Vagina (tissue), 2 donors: Measurements from ENCODE around the gene SCRT2. TPM values are rescaled to one million over a fixed set of nuclear protein-coding genes. Genes with fewer than 3 reads are reported as not detected.

Experiments used
- DNase-seq, 2 donors: peaks; one replicate each; pipeline ENCODE4 v3.0.0-alpha.2; 2017; ENCODE audit errors: extremely low spot score in 2 of 2
- H3K27ac ChIP-seq: fragments of 200-600 bp; sonication (generic); one replicate; pipeline ENCODE4 v1.5.1; 2019
- H3K27me3 ChIP-seq: fragments of 200-600 bp; sonication (generic); one replicate; pipeline ENCODE4 v1.5.1; 2019
- H3K36me3 ChIP-seq, 2 donors: fragments of 200-600 bp; sonication (generic); one replicate each; pipeline ENCODE4 v1.5.1; 2017 to 2019
- H3K4me1 ChIP-seq: fragments of 200-600 bp; sonication (generic); one replicate; pipeline ENCODE4 v1.5.1; 2019
- H3K4me3 ChIP-seq, 2 donors: fragments of 200-600 bp; sonication (generic); 1 replicate in 1 of 2; 2 replicates in 1 of 2; pipeline ENCODE4 v1.5.1; 2016 to 2019
- H3K9me3 ChIP-seq: fragments of 200-600 bp; sonication (generic); one replicate; pipeline ENCODE4 v1.5.1; 2019
- POLR2A ChIP-seq, 2 donors: fragments of 450-650 bp; IDR thresholded peaks; one replicate each; pipeline ENCODE4 v1.6.1; 2017; ENCODE audit warnings: antibody characterized with exemption in 2 of 2, mild to moderate bottlenecking in 2 of 2, moderate library complexity in 2 of 2
- POLR2AphosphoS5 ChIP-seq, 2 donors: sonication (generic); formaldehyde crosslinking; IDR thresholded peaks; one replicate each; pipeline ENCODE4 v1.9.0; 2017; ENCODE audit warnings: antibody characterized with exemption in 2 of 2, mild to moderate bottlenecking in 2 of 2, low read depth in 1 of 2; ENCODE audit not compliant: insufficient read depth in 1 of 2
- intact Hi-C: fragments of 100-400 bp; cut with DNase I; formaldehyde crosslinking; loops from one replicate; pipeline ENCODE4 v1.15.1; 2023
- total RNA-seq: library from RNA; depleted of rRNA; stranded (reverse); fragments of >200 nt; gene quantifications from one replicate; pipeline ENCODE4 v1.2.3, GENCODE V29; 2016
- TF ChIP-seq, protein P1 (sequence below), 3 experiments: fragments of 450-650 bp in 2 of 3; fragments of 200-600 bp in 1 of 3; sonication (generic) in 1 of 3; IDR thresholded peaks; one replicate each; pipeline ENCODE4 v1.5.1; 2017 to 2019; ENCODE audit warnings: antibody characterized with exemption in 3 of 3, mild to moderate bottlenecking in 2 of 3, moderate library complexity in 2 of 3

The SCRT2 gene
- total RNA-seq, 1 donor from 2014 or later, result not detected

DNA sequence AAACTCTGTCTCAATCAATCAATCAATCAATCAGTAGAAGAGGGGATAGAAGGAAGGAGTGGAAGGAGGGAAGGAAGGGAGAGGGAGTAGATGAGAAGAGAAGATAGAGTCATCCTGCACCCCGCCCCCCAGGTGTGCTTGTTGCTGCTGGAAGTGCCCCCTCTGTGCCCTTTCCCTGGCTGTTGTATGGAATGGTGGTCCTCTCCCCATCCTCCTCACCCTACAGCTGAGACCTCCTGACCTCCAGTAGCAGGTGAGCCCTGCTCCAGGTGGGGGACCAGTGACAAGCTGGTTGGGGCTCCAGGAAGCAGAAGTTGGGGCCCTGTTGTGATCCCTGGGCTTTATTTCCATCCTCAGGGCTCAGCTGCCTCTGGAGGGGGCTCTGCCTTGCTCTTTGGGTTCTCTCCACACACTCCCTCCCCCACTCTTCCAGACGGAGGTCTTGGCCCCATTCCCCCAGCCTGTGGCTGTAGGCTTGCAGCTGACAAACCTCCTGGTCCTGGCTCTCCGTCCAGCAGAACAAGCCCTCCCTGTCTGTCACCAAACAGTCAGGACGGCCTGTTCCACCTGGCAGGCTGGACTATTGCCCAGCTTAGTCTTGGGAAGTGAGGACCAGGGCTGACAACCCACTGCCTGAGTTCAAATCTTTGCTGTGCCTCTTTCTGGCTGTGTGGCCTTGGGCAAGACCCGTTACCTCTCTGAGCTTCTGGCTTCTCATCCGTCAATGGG is 26.0 kb upstream of the SCRT2 start:
- Histone ChIP-seq H3K4me3 (no peak overlapping the region), H3K36me3 (no peaks in the 10 kb centered on the region), H3K9me3 (no peaks in the 10 kb centered on the region), H3K27ac (no peak overlapping the region), H3K27me3 (no peaks in the 10 kb centered on the region), H3K4me1 (no peaks in the 10 kb centered on the region)
- DNase-seq, result no peak
- intact Hi-C loops, result no loop called here
- TF ChIP-seq, protein P1, sequence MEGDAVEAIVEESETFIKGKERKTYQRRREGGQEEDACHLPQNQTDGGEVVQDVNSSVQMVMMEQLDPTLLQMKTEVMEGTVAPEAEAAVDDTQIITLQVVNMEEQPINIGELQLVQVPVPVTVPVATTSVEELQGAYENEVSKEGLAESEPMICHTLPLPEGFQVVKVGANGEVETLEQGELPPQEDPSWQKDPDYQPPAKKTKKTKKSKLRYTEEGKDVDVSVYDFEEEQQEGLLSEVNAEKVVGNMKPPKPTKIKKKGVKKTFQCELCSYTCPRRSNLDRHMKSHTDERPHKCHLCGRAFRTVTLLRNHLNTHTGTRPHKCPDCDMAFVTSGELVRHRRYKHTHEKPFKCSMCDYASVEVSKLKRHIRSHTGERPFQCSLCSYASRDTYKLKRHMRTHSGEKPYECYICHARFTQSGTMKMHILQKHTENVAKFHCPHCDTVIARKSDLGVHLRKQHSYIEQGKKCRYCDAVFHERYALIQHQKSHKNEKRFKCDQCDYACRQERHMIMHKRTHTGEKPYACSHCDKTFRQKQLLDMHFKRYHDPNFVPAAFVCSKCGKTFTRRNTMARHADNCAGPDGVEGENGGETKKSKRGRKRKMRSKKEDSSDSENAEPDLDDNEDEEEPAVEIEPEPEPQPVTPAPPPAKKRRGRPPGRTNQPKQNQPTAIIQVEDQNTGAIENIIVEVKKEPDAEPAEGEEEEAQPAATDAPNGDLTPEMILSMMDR (IDR thresholded peaks at IDR 0.05), result no peak
- TF ChIP-seq POLR2AphosphoS5 (IDR thresholded peaks at IDR 0.05; ENCODE audit: insufficient read depth in 1 of 2, low read depth in 1 of 2), result no peak
- no peak for TF ChIP-seq POLR2A (IDR thresholded peaks at IDR 0.05)

DNA sequence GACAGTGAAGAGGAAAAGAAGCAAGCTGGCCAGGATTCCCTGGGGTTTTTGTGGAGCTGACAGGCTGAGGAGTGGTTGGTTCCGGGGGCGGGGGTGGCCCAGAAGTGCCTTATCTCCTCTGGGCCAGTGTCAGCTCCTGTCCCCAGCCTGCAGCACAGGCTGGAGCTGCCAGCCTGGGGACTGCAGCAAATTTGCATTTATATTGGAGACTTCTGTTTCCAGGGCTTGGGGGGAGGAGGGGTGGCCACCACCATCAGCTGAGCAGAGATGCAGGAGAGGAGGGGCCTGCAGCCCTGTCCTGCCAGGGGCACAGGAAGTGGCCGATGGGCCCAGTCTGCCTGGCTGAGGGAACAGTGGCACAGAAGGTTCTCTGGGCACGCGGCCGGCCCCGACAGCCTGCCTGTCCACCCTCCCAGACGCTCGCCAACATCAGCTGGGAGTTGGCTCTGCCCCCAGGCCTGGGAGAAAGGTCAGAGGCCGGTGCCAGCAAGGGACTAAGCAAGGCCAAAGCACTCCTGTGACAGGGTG is 24.3 kb upstream of the SCRT2 start:
- no peak overlapping the region for H3K4me3 ChIP-seq
- no peaks in the 10 kb centered on the region for H3K9me3 ChIP-seq
- intact Hi-C loops, result no loop called here
- no peaks in the 10 kb centered on the region for H3K27me3 ChIP-seq
- DNase-seq, result no peak
- H3K36me3 ChIP-seq, result no peaks in the 10 kb centered on the region
- no peak overlapping the region for H3K27ac ChIP-seq
- TF ChIP-seq POLR2AphosphoS5 (IDR thresholded peaks at IDR 0.05; ENCODE audit: insufficient read depth in 1 of 2, low read depth in 1 of 2), result no peak
- TF ChIP-seq, protein P1 (IDR thresholded peaks at IDR 0.05), result no peak
- no peak for TF ChIP-seq POLR2A (IDR thresholded peaks at IDR 0.05)
- H3K4me1 ChIP-seq, result no peaks in the 10 kb centered on the region

DNA sequence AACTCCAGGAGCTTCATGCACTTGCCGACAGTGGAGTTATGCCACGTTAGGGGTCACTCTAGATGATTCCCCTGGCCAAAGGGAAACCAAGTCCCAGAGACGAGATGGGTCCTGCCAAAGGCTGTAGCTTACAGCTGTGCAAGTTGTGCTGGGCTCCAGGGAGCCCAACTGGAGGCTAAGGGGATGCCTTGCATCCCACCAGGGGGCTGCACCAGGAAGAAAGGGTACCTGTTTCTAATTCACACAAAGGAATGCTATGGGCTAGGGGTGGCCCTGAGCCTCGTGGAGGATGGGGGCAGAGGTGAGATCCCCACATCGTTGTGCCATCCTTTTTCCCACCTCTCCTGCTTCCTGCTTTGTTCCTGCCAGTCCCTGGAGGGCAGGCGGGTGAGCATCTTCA is 23.7 kb upstream of the SCRT2 start:
- no peak for DNase-seq
- Histone ChIP-seq H3K4me3 (no peak overlapping the region), H3K27me3 (no peaks in the 10 kb centered on the region), H3K9me3 (no peaks in the 10 kb centered on the region), H3K36me3 (no peaks in the 10 kb centered on the region), H3K4me1 (no peaks in the 10 kb centered on the region), H3K27ac (no peak overlapping the region)
- TF ChIP-seq, protein P1 (IDR thresholded peaks at IDR 0.05), result no peak
- TF ChIP-seq POLR2A (IDR thresholded peaks at IDR 0.05) (no peak), POLR2AphosphoS5 (IDR thresholded peaks at IDR 0.05; ENCODE audit: insufficient read depth in 1 of 2, low read depth in 1 of 2) (no peak)
- intact Hi-C loops, result no loop called here

DNA sequence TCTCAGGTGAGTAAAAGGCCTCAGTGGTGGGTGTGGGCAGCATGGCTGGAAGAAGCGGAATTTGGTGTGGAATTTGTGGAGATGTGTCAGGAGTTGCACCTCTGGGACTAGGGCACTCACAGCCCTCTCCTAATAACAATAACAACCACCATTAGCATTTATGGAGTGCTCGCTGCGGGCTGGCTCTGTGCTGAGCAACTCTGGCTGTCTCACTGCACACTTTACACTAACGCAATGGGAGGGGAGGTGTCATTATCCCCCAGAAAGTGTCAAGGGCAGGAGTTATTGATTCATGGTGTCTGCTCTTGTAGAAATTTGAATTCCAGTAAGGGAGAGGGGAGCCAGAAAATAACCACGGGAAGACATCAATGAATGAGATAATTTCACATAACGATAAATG is 22.7 kb upstream of the SCRT2 start:
- no peak overlapping the region for H3K27ac ChIP-seq
- H3K4me3 ChIP-seq, result no peak overlapping the region
- TF ChIP-seq, protein P1 (IDR thresholded peaks at IDR 0.05), result no peak
- no peak for TF ChIP-seq POLR2A (IDR thresholded peaks at IDR 0.05)
- no peak for TF ChIP-seq POLR2AphosphoS5 (IDR thresholded peaks at IDR 0.05; ENCODE audit: insufficient read depth in 1 of 2, low read depth in 1 of 2)
- H3K27me3 ChIP-seq, result no peaks in the 10 kb centered on the region
- H3K4me1 ChIP-seq, result no peaks in the 10 kb centered on the region
- no peaks in the 10 kb centered on the region for H3K9me3 ChIP-seq
- no peak for DNase-seq
- intact Hi-C loops, result no loop called here
- no peaks in the 10 kb centered on the region for H3K36me3 ChIP-seq

DNA sequence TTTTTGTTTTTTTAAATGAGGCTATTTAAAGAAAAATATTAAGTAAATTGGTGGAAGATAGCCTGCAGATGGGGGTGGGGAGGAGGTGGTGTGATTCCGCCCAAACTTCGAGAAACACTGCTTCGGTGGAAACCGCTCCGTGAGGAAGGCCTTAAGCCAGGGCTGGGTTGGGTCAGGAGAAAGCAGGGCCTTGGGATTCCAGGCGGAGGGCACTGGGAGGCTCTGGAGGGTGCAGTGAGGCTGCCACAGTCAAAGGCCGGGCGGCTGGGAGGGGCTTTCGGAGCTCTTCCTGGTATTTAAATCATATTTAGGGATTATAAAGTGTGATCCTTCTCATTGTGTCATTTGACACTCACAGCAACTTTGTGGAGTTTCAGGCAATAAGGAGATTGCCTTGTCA is 22.2 kb upstream of the SCRT2 start:
- DNase-seq, result no peak
- H3K27me3 ChIP-seq, result no peaks in the 10 kb centered on the region

More for the DNA sequence above, 22.2 kb upstream of the SCRT2 start:
- TF ChIP-seq POLR2A (IDR thresholded peaks at IDR 0.05) (no peak), POLR2AphosphoS5 (IDR thresholded peaks at IDR 0.05; ENCODE audit: insufficient read depth in 1 of 2, low read depth in 1 of 2) (no peak)
- TF ChIP-seq, protein P1 (IDR thresholded peaks at IDR 0.05), result no peak
- Histone ChIP-seq H3K36me3 (no peaks in the 10 kb centered on the region), H3K9me3 (no peaks in the 10 kb centered on the region), H3K27ac (no peak overlapping the region), H3K4me3 (no peak overlapping the region), H3K4me1 (no peaks in the 10 kb centered on the region)
- intact Hi-C loops, result no loop called here
